Lower leg skin (tissue), 3 donors: ENCODE measurements around the gene PRKCH.

Experiments
- POLR2A ChIP-seq, 2 donors: fragments of 450-650 bp; IDR thresholded peaks; one replicate each; pipeline ENCODE4 v1.6.1; 2016 to 2017; ENCODE audit warnings: antibody characterized with exemption in 2 of 2, mild to moderate bottlenecking in 1 of 2, moderate library complexity in 1 of 2
- TF ChIP-seq, protein P1 (sequence below), 3 donors: fragments of 450-650 bp; IDR thresholded peaks; one replicate each; pipeline ENCODE4 v1.5.1; 2016; ENCODE audit warnings: antibody characterized with exemption in 3 of 3, mild to moderate bottlenecking in 3 of 3, moderate library complexity in 2 of 3

DNA sequence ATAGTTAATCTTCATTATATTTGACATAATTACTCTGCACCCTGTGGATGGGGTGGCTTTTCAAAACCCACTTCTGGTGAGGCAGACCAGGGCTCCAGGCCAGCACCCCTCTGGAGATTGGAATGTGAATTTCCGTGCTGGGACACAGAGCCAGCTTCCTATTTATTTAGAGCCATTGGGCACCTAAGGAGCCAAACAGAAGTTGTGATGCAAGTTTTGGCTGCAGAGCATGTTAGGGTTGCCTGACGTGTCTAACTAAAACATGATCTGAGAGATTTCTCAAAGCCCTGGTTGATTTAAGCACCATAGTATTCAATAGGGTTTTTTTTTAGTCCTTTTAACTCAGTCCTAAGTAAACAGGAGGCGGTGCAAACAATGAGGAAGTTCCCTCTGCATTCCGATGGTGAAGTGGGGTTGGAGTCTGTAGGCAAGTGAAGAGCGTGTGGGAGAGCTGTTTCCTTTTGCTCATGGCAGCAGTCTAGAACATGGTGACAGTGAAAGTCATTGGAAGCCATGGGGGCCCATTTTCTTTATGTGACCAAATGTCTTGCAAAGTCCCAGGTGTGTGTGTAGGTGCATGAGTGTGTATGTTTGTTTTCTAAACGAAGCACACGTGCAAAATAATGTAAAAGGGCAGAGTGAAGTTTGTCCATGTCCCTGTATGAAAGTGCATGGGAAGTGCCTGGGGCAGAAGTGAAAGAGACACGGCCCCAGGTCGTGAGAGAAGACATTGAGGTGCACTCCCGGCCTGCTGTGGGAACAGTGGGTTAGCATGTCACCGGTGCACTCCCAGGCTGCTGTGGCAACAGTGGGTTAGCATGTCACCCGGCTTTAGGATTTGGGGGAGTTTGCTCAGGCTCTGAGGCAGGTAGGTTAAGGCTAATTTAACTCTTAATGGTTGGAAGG, 117.7 kb downstream of the PRKCH start:
- TF ChIP-seq, protein P1, sequence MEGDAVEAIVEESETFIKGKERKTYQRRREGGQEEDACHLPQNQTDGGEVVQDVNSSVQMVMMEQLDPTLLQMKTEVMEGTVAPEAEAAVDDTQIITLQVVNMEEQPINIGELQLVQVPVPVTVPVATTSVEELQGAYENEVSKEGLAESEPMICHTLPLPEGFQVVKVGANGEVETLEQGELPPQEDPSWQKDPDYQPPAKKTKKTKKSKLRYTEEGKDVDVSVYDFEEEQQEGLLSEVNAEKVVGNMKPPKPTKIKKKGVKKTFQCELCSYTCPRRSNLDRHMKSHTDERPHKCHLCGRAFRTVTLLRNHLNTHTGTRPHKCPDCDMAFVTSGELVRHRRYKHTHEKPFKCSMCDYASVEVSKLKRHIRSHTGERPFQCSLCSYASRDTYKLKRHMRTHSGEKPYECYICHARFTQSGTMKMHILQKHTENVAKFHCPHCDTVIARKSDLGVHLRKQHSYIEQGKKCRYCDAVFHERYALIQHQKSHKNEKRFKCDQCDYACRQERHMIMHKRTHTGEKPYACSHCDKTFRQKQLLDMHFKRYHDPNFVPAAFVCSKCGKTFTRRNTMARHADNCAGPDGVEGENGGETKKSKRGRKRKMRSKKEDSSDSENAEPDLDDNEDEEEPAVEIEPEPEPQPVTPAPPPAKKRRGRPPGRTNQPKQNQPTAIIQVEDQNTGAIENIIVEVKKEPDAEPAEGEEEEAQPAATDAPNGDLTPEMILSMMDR (IDR thresholded peaks at IDR 0.05) = no peak
- no peak for TF ChIP-seq POLR2A (IDR thresholded peaks at IDR 0.05)
